Activated effector memory CD4-positive, alpha-beta T cell treated with Interleukin-2 at 50 U/mL for 16 hours (primary cell): Measurements from ENCODE around the gene ADAM20.
"Not testable (repeated sequence)": the region's sequence is repeated elsewhere in the genome, so short reads cannot be mapped to it uniquely, and the experiment has no call there.

Experiments
- DNase-seq: peaks from one replicate; pipeline ENCODE4 v3.0.0-alpha.2; 2020

The ADAM20 gene

GRCh38 chr14:70534904-70535303 lies at the start of gene ADAM20:
Gene ADAM20, minus strand, starts transcription at chr14:70535004. Its CDS starts 10,247 bp downstream, at chr14:70524757.
- DNase-seq: no peak

- no peak for DNase-seq
Measured at GRCh38 chr14:70576891-70577290, 42.1 kb upstream of the ADAM20 start.

- no peak for DNase-seq
Measured at GRCh38 chr14:70573050-70573449, 38.2 kb upstream of the ADAM20 start.

GRCh38 chr14:70571139-70571538 lies 36.3 kb upstream of the ADAM20 start:
- DNase-seq: no peak

- DNase-seq: no peak
Measured at GRCh38 chr14:70567791-70568190, 33.0 kb upstream of the ADAM20 start.

GRCh38 chr14:70563869-70564268 lies 29.1 kb upstream of the ADAM20 start:
- no peak for DNase-seq

GRCh38 chr14:70563417-70563816 lies 28.6 kb upstream of the ADAM20 start:
- no peak for DNase-seq

- DNase-seq: no peak
Measured at GRCh38 chr14:70558356-70558755, 23.6 kb upstream of the ADAM20 start.

GRCh38 chr14:70555890-70556289 lies 21.1 kb upstream of the ADAM20 start:
- no peak for DNase-seq

GRCh38 chr14:70538087-70538486 lies 3.3 kb upstream of the ADAM20 start:
- DNase-seq: no peak

- no peak for DNase-seq
Measured at GRCh38 chr14:70536830-70537229, 2.0 kb upstream of the ADAM20 start.

- no peak for DNase-seq
Measured at GRCh38 chr14:70530417-70530816, 4.4 kb downstream of the ADAM20 start.

GRCh38 chr14:70527501-70528105 lies 7.2 kb downstream of the ADAM20 start:
- no peak for DNase-seq

GRCh38 chr14:70525691-70526090 lies 9.1 kb downstream of the ADAM20 start:
- no peak for DNase-seq

GRCh38 chr14:70515811-70516210 lies 19.0 kb downstream of the ADAM20 start:
- no peak for DNase-seq

GRCh38 chr14:70514168-70515069 lies 20.4 kb downstream of the ADAM20 start:
- DNase-seq: no peak

GRCh38 chr14:70498191-70498590 lies 36.6 kb downstream of the ADAM20 start:
- no peak for DNase-seq

GRCh38 chr14:70489579-70490200 lies 45.1 kb downstream of the ADAM20 start:
- no peak for DNase-seq

- not testable (repeated sequence) for DNase-seq
Measured at GRCh38 chr14:70477356-70478105, 57.3 kb downstream of the ADAM20 start.

GRCh38 chr14:70475459-70475858 lies 59.3 kb downstream of the ADAM20 start:
- DNase-seq: not testable (repeated sequence)

- no peak for DNase-seq
Measured at GRCh38 chr14:70473825-70474224, 61.0 kb downstream of the ADAM20 start.
